SK-N-SH treated with all-trans-retinoic acid at 6 μM for 48 hours (cell line): ENCODE measurements around the gene TOB2.

ENCODE experiments used
- BACH2 ChIP-seq: fragments of 250-450 bp; sonication (Bioruptor Pico); IDR thresholded peaks from 2 replicates; pipeline ENCODE4 v1.9.0; 2021; ENCODE audit warnings: mild to moderate bottlenecking, borderline replicate concordance
- ESRRG ChIP-seq: fragments of 250-450 bp; sonication (Bioruptor Pico); IDR thresholded peaks from 2 replicates; pipeline ENCODE4 v1.6.1; 2021; ENCODE audit warnings: mild to moderate bottlenecking
- GLIS3 ChIP-seq: fragments of 250-450 bp; sonication (Bioruptor Pico); IDR thresholded peaks from 2 replicates; pipeline ENCODE4 v1.5.0; 2020; ENCODE audit warnings: mild to moderate bottlenecking, moderate library complexity
- PPARA ChIP-seq: fragments of 250-450 bp; sonication (Bioruptor Pico); IDR thresholded peaks from 2 replicates; pipeline ENCODE4 v1.5.0; 2020; ENCODE audit warnings: mild to moderate bottlenecking, borderline replicate concordance
- RARB ChIP-seq: fragments of 250-450 bp; sonication (Bioruptor Pico); IDR thresholded peaks from 2 replicates; pipeline ENCODE4 v1.8.0; 2021; ENCODE audit warnings: mild to moderate bottlenecking, moderate library complexity
- ZFP30 ChIP-seq: fragments of 450-650 bp; formaldehyde crosslinking; IDR thresholded peaks from 2 replicates; pipeline ENCODE4 v1.5.0; 2022; ENCODE audit warnings: mild to moderate bottlenecking, moderate library complexity
- TF ChIP-seq, protein P1 (sequence below): fragments of 250-450 bp; sonication (Bioruptor Pico); IDR thresholded peaks from 2 replicates; pipeline ENCODE4 v1.8.0; 2020; ENCODE audit warnings: mild to moderate bottlenecking, moderate library complexity, borderline replicate concordance

DNA sequence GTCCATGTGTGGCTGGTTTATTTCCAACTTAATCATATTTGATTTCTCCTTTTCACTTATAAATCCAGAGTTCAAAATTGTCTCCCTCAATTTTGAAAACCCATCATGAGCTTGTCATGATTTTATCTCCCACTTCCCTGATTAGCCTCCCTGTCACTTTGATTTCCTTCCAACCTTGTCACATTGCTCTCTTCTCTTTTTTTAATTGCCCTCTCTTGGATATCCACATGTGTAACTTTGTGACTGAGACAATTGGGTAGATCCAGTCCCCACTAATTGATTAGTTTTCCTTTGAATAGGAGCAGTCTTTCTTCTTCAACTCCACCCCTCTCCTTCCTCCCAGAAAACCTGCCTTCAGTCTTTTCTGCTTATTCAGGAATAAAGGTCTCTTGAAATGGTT lies 62.5 kb downstream of the TOB2 start:
- TF ChIP-seq GLIS3 (CRISPR knock-in tag) (no peak), ZFP30 (CRISPR knock-in tag) (no peak), BACH2 (CRISPR knock-in tag) (no peak), RARB (CRISPR knock-in tag) (no peak), ESRRG (CRISPR knock-in tag) (no peak), PPARA (CRISPR knock-in tag) (no peak)
- TF ChIP-seq, protein P1, sequence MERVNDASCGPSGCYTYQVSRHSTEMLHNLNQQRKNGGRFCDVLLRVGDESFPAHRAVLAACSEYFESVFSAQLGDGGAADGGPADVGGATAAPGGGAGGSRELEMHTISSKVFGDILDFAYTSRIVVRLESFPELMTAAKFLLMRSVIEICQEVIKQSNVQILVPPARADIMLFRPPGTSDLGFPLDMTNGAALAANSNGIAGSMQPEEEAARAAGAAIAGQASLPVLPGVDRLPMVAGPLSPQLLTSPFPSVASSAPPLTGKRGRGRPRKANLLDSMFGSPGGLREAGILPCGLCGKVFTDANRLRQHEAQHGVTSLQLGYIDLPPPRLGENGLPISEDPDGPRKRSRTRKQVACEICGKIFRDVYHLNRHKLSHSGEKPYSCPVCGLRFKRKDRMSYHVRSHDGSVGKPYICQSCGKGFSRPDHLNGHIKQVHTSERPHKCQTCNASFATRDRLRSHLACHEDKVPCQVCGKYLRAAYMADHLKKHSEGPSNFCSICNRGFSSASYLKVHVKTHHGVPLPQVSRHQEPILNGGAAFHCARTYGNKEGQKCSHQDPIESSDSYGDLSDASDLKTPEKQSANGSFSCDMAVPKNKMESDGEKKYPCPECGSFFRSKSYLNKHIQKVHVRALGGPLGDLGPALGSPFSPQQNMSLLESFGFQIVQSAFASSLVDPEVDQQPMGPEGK (CRISPR knock-in tag): no peak
